ENCODE measurements around the gene CDK15.

DNA sequence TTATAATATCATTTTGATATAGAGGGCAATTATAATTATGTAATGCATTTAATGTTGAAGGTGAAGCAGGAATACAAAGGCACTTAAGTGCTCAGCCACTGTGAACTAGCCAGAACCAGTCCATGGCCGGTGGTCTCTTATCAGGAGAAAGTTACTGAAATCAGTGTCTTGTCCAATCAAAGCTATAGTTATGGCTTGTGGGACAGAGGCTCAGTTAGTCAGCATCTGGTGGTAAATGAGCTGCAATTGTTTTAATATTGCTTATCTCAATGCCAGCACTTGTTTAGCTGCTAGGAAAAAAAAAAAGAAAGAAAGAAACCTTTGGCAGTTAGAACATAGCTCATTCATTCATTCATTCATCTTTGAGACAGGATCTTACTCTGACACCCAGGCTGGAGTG is 21.8 kb upstream of the CDK15 start:
- TF ChIP-seq, protein P1, sequence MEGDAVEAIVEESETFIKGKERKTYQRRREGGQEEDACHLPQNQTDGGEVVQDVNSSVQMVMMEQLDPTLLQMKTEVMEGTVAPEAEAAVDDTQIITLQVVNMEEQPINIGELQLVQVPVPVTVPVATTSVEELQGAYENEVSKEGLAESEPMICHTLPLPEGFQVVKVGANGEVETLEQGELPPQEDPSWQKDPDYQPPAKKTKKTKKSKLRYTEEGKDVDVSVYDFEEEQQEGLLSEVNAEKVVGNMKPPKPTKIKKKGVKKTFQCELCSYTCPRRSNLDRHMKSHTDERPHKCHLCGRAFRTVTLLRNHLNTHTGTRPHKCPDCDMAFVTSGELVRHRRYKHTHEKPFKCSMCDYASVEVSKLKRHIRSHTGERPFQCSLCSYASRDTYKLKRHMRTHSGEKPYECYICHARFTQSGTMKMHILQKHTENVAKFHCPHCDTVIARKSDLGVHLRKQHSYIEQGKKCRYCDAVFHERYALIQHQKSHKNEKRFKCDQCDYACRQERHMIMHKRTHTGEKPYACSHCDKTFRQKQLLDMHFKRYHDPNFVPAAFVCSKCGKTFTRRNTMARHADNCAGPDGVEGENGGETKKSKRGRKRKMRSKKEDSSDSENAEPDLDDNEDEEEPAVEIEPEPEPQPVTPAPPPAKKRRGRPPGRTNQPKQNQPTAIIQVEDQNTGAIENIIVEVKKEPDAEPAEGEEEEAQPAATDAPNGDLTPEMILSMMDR (IDR thresholded peaks at IDR 0.05 in 2 of 3, conservative IDR thresholded peaks at IDR 0.05 in 1 of 3; ENCODE audit: borderline replicate concordance in 1 of 3, insufficient read depth in 1 of 3, low read depth in 2 of 3, low read length in 2 of 3): no peak
- TF ChIP-seq, protein P2, sequence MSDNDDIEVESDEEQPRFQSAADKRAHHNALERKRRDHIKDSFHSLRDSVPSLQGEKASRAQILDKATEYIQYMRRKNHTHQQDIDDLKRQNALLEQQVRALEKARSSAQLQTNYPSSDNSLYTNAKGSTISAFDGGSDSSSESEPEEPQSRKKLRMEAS (IDR thresholded peaks at IDR 0.05): no peak
- TF ChIP-seq RAD21 (IDR thresholded peaks at IDR 0.05; ENCODE audit: low read depth): no peak

Data from HCT116 (cell line).